HepG2 (cell line): ENCODE measurements around the gene UQCRHL.

Experiments used
- MTF1 ChIP-seq: sonication (generic); formaldehyde crosslinking; IDR thresholded peaks from 2 replicates; pipeline ENCODE4 v1.5.0; 2020; ENCODE audit warnings: missing genetic modification reagents
- NFE2L1 ChIP-seq: sonication (generic); formaldehyde crosslinking; IDR thresholded peaks from 2 replicates; pipeline ENCODE4 v1.4.0; 2020; ENCODE audit warnings: missing genetic modification reagents, mild to moderate bottlenecking, borderline replicate concordance
- ZNF549 ChIP-seq: sonication (generic); formaldehyde crosslinking; IDR thresholded peaks from 2 replicates; pipeline ENCODE4 v1.5.0; 2020; ENCODE audit warnings: missing genetic modification reagents
- ZNF703 ChIP-seq: sonication (generic); formaldehyde crosslinking; IDR thresholded peaks from 2 replicates; pipeline ENCODE4 v1.5.1; 2020; ENCODE audit warnings: missing genetic modification reagents, mild to moderate bottlenecking, moderate library complexity, borderline replicate concordance
- TF ChIP-seq, protein P1 (sequence below): sonication (generic); formaldehyde crosslinking; conservative IDR thresholded peaks from 2 replicates; pipeline ENCODE4 v1.8.1; 2023; ENCODE audit warnings: missing genetic modification reagents
- TF ChIP-seq, protein P2 (sequence below): sonication (generic); formaldehyde crosslinking; IDR thresholded peaks from 2 replicates; pipeline ENCODE4 v1.4.0; 2020; ENCODE audit warnings: low read depth, mild to moderate bottlenecking, missing genetic modification reagents

DNA sequence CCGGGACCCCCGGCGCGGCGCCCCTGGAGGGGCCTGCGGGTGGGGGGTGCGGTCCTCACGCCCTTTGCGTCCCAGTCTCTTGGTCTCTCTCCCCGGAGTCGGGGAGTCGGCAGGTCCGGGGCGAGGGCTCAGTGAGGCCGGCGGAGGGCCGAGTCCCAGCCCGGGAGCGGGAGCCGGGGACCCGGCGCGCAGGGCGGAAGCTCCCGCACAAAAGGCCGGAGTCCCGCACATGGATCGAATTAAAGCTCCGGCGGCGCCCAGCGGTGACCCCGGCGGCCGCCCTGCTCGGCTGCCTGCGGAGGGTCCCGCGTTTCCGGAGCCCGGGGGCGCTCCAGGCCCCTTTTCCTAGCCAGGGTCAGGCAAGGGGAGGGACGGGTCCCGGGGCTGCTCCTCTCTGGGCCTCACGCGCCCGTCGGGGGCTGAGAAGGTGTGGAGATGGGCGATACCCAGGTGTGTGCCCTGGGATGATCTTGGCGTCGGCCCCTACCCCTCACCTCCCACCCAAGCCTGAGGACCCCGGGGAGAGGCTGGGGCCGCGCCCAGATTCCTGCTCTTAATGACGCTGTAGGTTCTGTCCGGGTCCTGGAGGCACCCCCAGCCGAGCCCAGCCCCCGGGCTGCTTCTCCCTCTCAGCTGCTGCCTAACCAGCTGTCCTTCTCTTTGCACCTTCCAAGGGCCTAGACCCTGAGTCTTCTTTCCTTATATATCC, 48.3 kb downstream of the UQCRHL start:
- TF ChIP-seq NFE2L1 (CRISPR knock-in tag) (no peak), ZNF703 (CRISPR knock-in tag) (no peak), ZNF549 (CRISPR knock-in tag) (no peak), MTF1 (no peak)
- TF ChIP-seq, protein P1, sequence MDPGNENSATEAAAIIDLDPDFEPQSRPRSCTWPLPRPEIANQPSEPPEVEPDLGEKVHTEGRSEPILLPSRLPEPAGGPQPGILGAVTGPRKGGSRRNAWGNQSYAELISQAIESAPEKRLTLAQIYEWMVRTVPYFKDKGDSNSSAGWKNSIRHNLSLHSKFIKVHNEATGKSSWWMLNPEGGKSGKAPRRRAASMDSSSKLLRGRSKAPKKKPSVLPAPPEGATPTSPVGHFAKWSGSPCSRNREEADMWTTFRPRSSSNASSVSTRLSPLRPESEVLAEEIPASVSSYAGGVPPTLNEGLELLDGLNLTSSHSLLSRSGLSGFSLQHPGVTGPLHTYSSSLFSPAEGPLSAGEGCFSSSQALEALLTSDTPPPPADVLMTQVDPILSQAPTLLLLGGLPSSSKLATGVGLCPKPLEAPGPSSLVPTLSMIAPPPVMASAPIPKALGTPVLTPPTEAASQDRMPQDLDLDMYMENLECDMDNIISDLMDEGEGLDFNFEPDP: no peak
- TF ChIP-seq, protein P2, sequence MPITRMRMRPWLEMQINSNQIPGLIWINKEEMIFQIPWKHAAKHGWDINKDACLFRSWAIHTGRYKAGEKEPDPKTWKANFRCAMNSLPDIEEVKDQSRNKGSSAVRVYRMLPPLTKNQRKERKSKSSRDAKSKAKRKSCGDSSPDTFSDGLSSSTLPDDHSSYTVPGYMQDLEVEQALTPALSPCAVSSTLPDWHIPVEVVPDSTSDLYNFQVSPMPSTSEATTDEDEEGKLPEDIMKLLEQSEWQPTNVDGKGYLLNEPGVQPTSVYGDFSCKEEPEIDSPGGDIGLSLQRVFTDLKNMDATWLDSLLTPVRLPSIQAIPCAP (CRISPR knock-in tag): no peak
